ENCODE data around the gene HPN.

GRCh38 chr19:34994286-34994642, 47.3 kb upstream of the HPN start:
- TF ChIP-seq CTCF (IDR thresholded peaks at IDR 0.05) = no peak
- TF ChIP-seq EZH2 (IDR thresholded peaks at IDR 0.05) = no peak

All from neural progenitor cell (in vitro differentiated cells).